H1 (cell line): Measurements from ENCODE around the gene TMA7. TPM values are rescaled to one million over a fixed set of nuclear protein-coding genes. Genes with fewer than 3 reads are reported as not detected.

Source experiments
- CTCF ChIA-PET: fragments of 300-600 bp; sonication (Branson Sonifier 250); formaldehyde crosslinking; loops from one replicate; lab custom pipeline; 2021; ENCODE audit not compliant: partially characterized antibody; lab: Charles Lee
- POLR2A ChIA-PET: fragments of 300-600 bp; sonication (Branson Sonifier 250); formaldehyde crosslinking; loops from one replicate; lab custom pipeline; 2021; ENCODE audit warnings: inconsistent platforms; ENCODE audit not compliant: partially characterized antibody; lab: Charles Lee
- DNase-seq, 2 experiments: peaks; one replicate each; pipeline versions ENCODE4 v3.0.0 to v3.0.0-alpha.2; 2010 to 2022; ENCODE audit warnings: low spot score in 2 of 2, low read depth in 1 of 2, mixed read lengths in 1 of 2
- FAIRE-seq: peaks from 2 replicates; lab custom pipeline; 2011; peaks lifted over from hg19 to GRCh38; lab: Jason Lieb, UNC
- H2AFZ ChIP-seq: 2 replicates; pipeline ENCODE4 v1.8.1; 2012; ENCODE audit warnings: low read length, inconsistent platforms
- H2AK5ac ChIP-seq: 2 replicates; pipeline ENCODE4 v1.6.1; 2013; ENCODE audit warnings: low read depth, low read length
- H2BK120ac ChIP-seq: replicated peaks from 2 replicates; pipeline ENCODE3; 2013; ENCODE audit warnings: low read depth, low read length, inconsistent platforms
- H2BK12ac ChIP-seq: 2 replicates; pipeline ENCODE4 v1.6.1; 2013; ENCODE audit warnings: low read depth, low read length
- H2BK15ac ChIP-seq: 2 replicates; pipeline ENCODE4 v1.6.1; 2013; ENCODE audit warnings: low read length
- H2BK20ac ChIP-seq: 2 replicates; pipeline ENCODE4 v1.6.1; 2013; ENCODE audit warnings: low read length
- H2BK5ac ChIP-seq: 2 replicates; pipeline ENCODE4 v1.6.1; 2013; ENCODE audit warnings: low read depth, low read length
- H3K14ac ChIP-seq: 2 replicates; pipeline ENCODE4 v1.6.1; 2013; ENCODE audit warnings: inconsistent platforms; ENCODE audit not compliant: insufficient read length
- H3K18ac ChIP-seq: 2 replicates; pipeline ENCODE4 v1.6.1; 2013; ENCODE audit warnings: low read length; ENCODE audit errors: extremely low read depth
- H3K23ac ChIP-seq: 2 replicates; pipeline ENCODE4 v1.6.1; 2013; ENCODE audit warnings: inconsistent platforms; ENCODE audit not compliant: insufficient read length
- H3K23me2 ChIP-seq: 2 replicates; pipeline ENCODE4 v1.6.1; 2013; ENCODE audit warnings: low read depth, low read length
- H3K27ac ChIP-seq: 2 replicates; pipeline ENCODE4 v1.6.1; 2011; ENCODE audit warnings: low read depth, low read length, inconsistent platforms
- H3K27me3 ChIP-seq, 4 experiments: replicated peaks in 1 of 4; 1 replicate in 1 of 4; 2 replicates in 3 of 4; pipeline versions ENCODE4 v1.6.1 to v1.8.1; 2011 to 2013; ENCODE audit warnings: low read length in 3 of 4, mild to moderate bottlenecking in 3 of 4, inconsistent platforms in 2 of 4, mixed read lengths in 2 of 4, moderate library complexity in 1 of 4; ENCODE audit not compliant: control insufficient read depth in 3 of 4, insufficient read depth in 3 of 4; ENCODE audit errors: extremely low read depth in 1 of 4
- H3K36me3 ChIP-seq, 4 experiments: 2 replicates each; pipeline versions ENCODE4 v1.6.1 to v1.8.1; 2011 to 2013; ENCODE audit warnings: mild to moderate bottlenecking in 4 of 4, low read length in 3 of 4, moderate library complexity in 2 of 4, control low read depth in 1 of 4, inconsistent platforms in 1 of 4; ENCODE audit not compliant: insufficient read depth in 4 of 4, control insufficient read depth in 2 of 4
- H3K4ac ChIP-seq: replicated peaks from 2 replicates; pipeline ENCODE3; 2013; ENCODE audit warnings: low read length, low read depth, mixed read lengths, inconsistent platforms; ENCODE audit not compliant: insufficient read length
- H3K4me1 ChIP-seq, 4 experiments: replicated peaks in 1 of 4; 1 replicate in 1 of 4; 2 replicates in 3 of 4; pipeline versions ENCODE4 v1.6.1 to v1.8.1; 2011 to 2013; ENCODE audit warnings: low read length in 3 of 4, inconsistent platforms in 2 of 4, mixed read lengths in 1 of 4; ENCODE audit not compliant: insufficient read depth in 4 of 4, control insufficient read depth in 3 of 4
- H3K4me2 ChIP-seq, 2 experiments: 2 replicates each; pipeline versions ENCODE4 v1.6.1 to v1.8.1; 2011 to 2013; ENCODE audit warnings: low read depth in 2 of 2, low read length in 2 of 2, control low read depth in 1 of 2, inconsistent platforms in 1 of 2, mild to moderate bottlenecking in 1 of 2; ENCODE audit not compliant: insufficient read depth in 1 of 2
- H3K4me3 ChIP-seq, 4 experiments: fragments of 200-600, 300-600 bp in 1 of 4; sonication (generic), shearing (Covaris generic), sonication (Bioruptor Twin) in 1 of 4; 2 replicates each; pipeline versions ENCODE4 v1.5.1 to v1.8.1; 2011 to 2016; ENCODE audit warnings: low read length in 4 of 4, low read depth in 3 of 4, control low read depth in 2 of 4, inconsistent platforms in 2 of 4, mild to moderate bottlenecking in 2 of 4, mixed read lengths in 1 of 4, moderate library complexity in 1 of 4; ENCODE audit not compliant: insufficient read depth in 2 of 4; ENCODE audit errors: extremely low read depth in 1 of 4
- H3K56ac ChIP-seq: replicated peaks from 2 replicates; pipeline ENCODE3; 2013; ENCODE audit warnings: low read depth, mild to moderate bottlenecking, mixed read lengths, low read length, inconsistent platforms; ENCODE audit not compliant: insufficient read length
- H3K79me1 ChIP-seq: 2 replicates; pipeline ENCODE4 v1.6.1; 2013; ENCODE audit warnings: low read depth, low read length, control low read depth
- H3K79me2 ChIP-seq, 2 experiments: 2 replicates each; pipeline versions ENCODE4 v1.6.1 to v1.8.1; 2012 to 2013; ENCODE audit warnings: low read length in 2 of 2, mild to moderate bottlenecking in 2 of 2, inconsistent platforms in 1 of 2; ENCODE audit not compliant: insufficient read depth in 2 of 2, control insufficient read depth in 1 of 2
- H3K9ac ChIP-seq, 4 experiments: replicated peaks in 1 of 4; 1 replicate in 1 of 4; 2 replicates in 3 of 4; pipeline versions ENCODE4 v1.6.1 to v1.8.1; 2011 to 2013; ENCODE audit warnings: low read depth in 3 of 4, low read length in 3 of 4, control low read depth in 2 of 4, mild to moderate bottlenecking in 2 of 4, moderate library complexity in 2 of 4, inconsistent platforms in 1 of 4; ENCODE audit errors: extremely low read depth in 1 of 4
- H3K9me3 ChIP-seq, 2 experiments: 2 replicates each; pipeline versions ENCODE4 v1.6.1 to v1.8.1; 2012 to 2013; ENCODE audit warnings: mild to moderate bottlenecking in 2 of 2, moderate library complexity in 2 of 2, control low read depth in 1 of 2, inconsistent platforms in 1 of 2, low read depth in 1 of 2, low read length in 1 of 2, mixed read lengths in 1 of 2; ENCODE audit not compliant: insufficient read depth in 2 of 2
- H4K20me1 ChIP-seq, 2 experiments: replicated peaks in 1 of 2; 2 replicates each; pipeline versions ENCODE3 to v1.8.1; 2011 to 2013; ENCODE audit warnings: inconsistent platforms in 2 of 2, low read length in 2 of 2, mild to moderate bottlenecking in 1 of 2; ENCODE audit not compliant: insufficient read depth in 2 of 2, control insufficient read depth in 1 of 2
- H4K5ac ChIP-seq: 2 replicates; pipeline ENCODE4 v1.6.1; 2013; ENCODE audit warnings: low read length, low read depth, mixed read lengths, inconsistent platforms; ENCODE audit not compliant: insufficient read length
- H4K8ac ChIP-seq: 2 replicates; pipeline ENCODE4 v1.8.0; 2013; ENCODE audit warnings: mild to moderate bottlenecking, moderate library complexity, low read length, inconsistent platforms; ENCODE audit not compliant: insufficient read depth; ENCODE audit errors: extremely low read depth
- H4K91ac ChIP-seq: replicated peaks from 2 replicates; pipeline ENCODE3; 2013; ENCODE audit warnings: low read length, mixed read lengths, inconsistent platforms; ENCODE audit not compliant: insufficient read length
- RAD21 ChIP-seq, 2 experiments: IDR thresholded peaks in 1 of 2; conservative IDR thresholded peaks in 1 of 2; 2 replicates each; pipeline ENCODE4 v1.6.1; 2011; ENCODE audit warnings: low read depth in 2 of 2, low read length in 2 of 2, improper control_type of control experiment in 1 of 2, inconsistent platforms in 1 of 2, mild to moderate bottlenecking in 1 of 2, moderate library complexity in 1 of 2
- WGBS, 2 experiments: shearing (Covaris generic) in 1 of 2; methylation state at CpG; one replicate each; pipeline versions ENCODE4 v1.1.6 to v1.1.7; 2013 to 2015; ENCODE audit warnings: low lambda C conversion rate in 2 of 2, mixed read lengths in 2 of 2, inconsistent platforms in 1 of 2, low coverage in 1 of 2, missing lambda C conversion rate in 1 of 2; ENCODE audit not compliant: insufficient replicate concordance in 2 of 2, insufficient coverage in 1 of 2, insufficient read length in 1 of 2; ENCODE audit errors: extremely low coverage in 1 of 2, missing lambda C conversion rate in 1 of 2; 5-methylcytosine and 5-hydroxymethylcytosine counted together
- polyA plus RNA-seq, 7 experiments: library from polyadenylated mRNA; depleted of rRNA in 3 of 7; stranded (reverse) in 5 of 7; unstranded in 2 of 7; fragments of >200 nt in 5 of 7; fragments of 200-250 nt in 2 of 7; gene quantifications; 1 replicate in 5 of 7; 2 replicates in 1 of 7; 4 replicates in 1 of 7; pipeline versions ENCODE4 v1.2.1 to v1.2.3, GENCODE V29; 2011 to 2013; ENCODE audit warnings: missing spikeins in 2 of 7, mixed read lengths in 2 of 7
- total RNA-seq: library from RNA; stranded (reverse); fragmentation: NEBNext Ultra II Directional; extraction: Animal tissue kit (Norgen Biotek cat#: 25700); gene quantifications from 2 replicates; pipeline ENCODE4 v1.2.1, GENCODE V29; 2021

Gene TMA7
- total and polyA plus RNA-seq, 2 of the 8 experiments (the other 6 are each of a cell fraction or from before 2014, with no cell fraction given): 138 to 305 TPM

DNA sequence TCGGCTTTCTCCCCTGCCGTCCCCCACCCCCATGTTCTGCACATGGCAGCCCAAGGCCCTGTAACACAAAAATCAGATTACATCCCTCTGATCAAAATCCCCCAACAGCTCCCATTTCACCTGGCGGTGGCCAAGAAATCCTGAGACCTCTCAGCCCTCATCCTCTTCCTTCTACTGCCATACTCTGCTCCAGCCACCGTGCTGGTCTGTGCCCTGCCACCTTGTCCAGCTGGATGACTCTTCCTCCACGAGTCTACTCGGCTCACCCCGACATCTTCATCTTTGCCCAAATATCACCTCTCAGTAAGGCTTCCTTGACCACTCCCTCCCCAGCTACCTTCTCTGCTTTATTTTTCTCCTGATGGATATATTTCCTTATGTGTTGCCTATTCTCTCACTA lies 3.2 kb upstream of the TMA7 start:
- H3K23me2 ChIP-seq: peaks cover 3% of the 10 kb centered on the region; the same call in 1 of the 2 replicates
- H3K27me3 ChIP-seq: no peaks in the 10 kb centered on the region
- H3K4me3 ChIP-seq: no peak overlapping the region
- no peak overlapping the region for H2BK120ac ChIP-seq
- H2BK15ac ChIP-seq: no peak overlapping the region
- no peak overlapping the region for H2BK5ac ChIP-seq
- no peak overlapping the region for H2AK5ac ChIP-seq
- no peak overlapping the region for H2BK20ac ChIP-seq
- H3K4me1 ChIP-seq: peaks cover 0 to 11% (median 5%) of the 10 kb centered on the region in 4 experiments; a peak in 5 of 7 replicates
- no peak overlapping the region for H2BK12ac ChIP-seq
- DNase-seq: no peak
- no peak overlapping the region for H4K91ac ChIP-seq
- H4K5ac ChIP-seq: no peak overlapping the region
- H3K4ac ChIP-seq: no peak overlapping the region
- no peak overlapping the region for H3K4me2 ChIP-seq
- ChIA-PET CTCF (interaction anchor here (0.6 to 7.7 kb wide), 40 partner anchors 9 to 278 kb away, joined by 3 to 220 read pairs (median 9); partner anchors contain the start of genes ATRIP and SLC26A6), POLR2A (interaction anchor here (1.0 to 31.5 kb wide), 17 partner anchors 7 to 249 kb away, joined by 3 to 650 read pairs (median 4); partner anchors contain the start of genes ATRIP, CCDC51, CDC25A and SHISA5)
- H3K79me2 ChIP-seq: peaks cover 5 to 38% of the 10 kb centered on the region in 2 experiments; a peak in 3 of 4 replicates
- H3K18ac ChIP-seq: no peak overlapping the region
- no peak overlapping the region for H3K56ac ChIP-seq
- H3K79me1 ChIP-seq: peaks cover 6% of the 10 kb centered on the region
- no peak overlapping the region for H4K8ac ChIP-seq
- H3K14ac ChIP-seq: no peak overlapping the region
- H4K20me1 ChIP-seq: peaks cover 0 to 8% of the 10 kb centered on the region in 2 experiments
- no peak overlapping the region for H2AFZ ChIP-seq
- H3K27ac ChIP-seq: no peak overlapping the region
- no peak for FAIRE-seq
- 90% methylated on average over 7 of the region's 7 CpGs; no CpG with 5 or more reads in 1 of the 2 experiments for WGBS, 2 experiments
- H3K9ac ChIP-seq: no peak overlapping the region
- peaks cover 4 to 32% (median 17%) of the 10 kb centered on the region in 4 experiments; a peak in 6 of 8 replicates for H3K36me3 ChIP-seq
- H3K23ac ChIP-seq: no peak overlapping the region
- TF ChIP-seq RAD21 (IDR thresholded peaks at IDR 0.05 in 1 of 2, conservative IDR thresholded peaks at IDR 0.05 in 1 of 2; ENCODE audit: low read depth in 2 of 2, low read length in 2 of 2): no peak
- no peaks in the 10 kb centered on the region for H3K9me3 ChIP-seq
